Natural killer cell treated with Interleukin-12 subunit alpha and Interleukin-12 subunit beta and Interleukin-15 and Interleukin-18, amount 100 ng/mL, for 72 hours (primary cell): ENCODE data around the gene PDCD2L. TPM values are rescaled to one million over a fixed set of nuclear protein-coding genes. Genes with fewer than 3 reads are reported as not detected.
A peak's percentile ranks its signal among the peaks of the same experiment; 100 is the strongest.

Experiments used
- ATAC-seq, 2 donors: fragments of 150-1000 bp; cut with Tn5 transposase in 1 of 2; sonication (Bioruptor Pico), chemical (Tn5 transposase) in 1 of 2; 2 replicates each; pipeline ENCODE4 v1.10.0; 2021
- DNase-seq: peaks from one replicate; pipeline ENCODE4 v3.0.0; 2022; ENCODE audit warnings: low spot score
- H3K27ac Mint-ChIP-seq, 2 donors: 1 replicate in 1 of 2; 2 replicates in 1 of 2; pipeline ENCODE4 v1.8.0; 2022; ENCODE audit warnings: mixed read lengths in 2 of 2, mild to moderate bottlenecking in 1 of 2, moderate library complexity in 1 of 2
- H3K27me3 Mint-ChIP-seq, 2 donors: 1 replicate in 1 of 2; 2 replicates in 1 of 2; pipeline ENCODE4 v1.8.0; 2022; ENCODE audit warnings: mixed read lengths in 2 of 2
- H3K36me3 Mint-ChIP-seq: one replicate; pipeline ENCODE4 v1.8.0; 2022; ENCODE audit warnings: mixed read lengths
- H3K4me1 Mint-ChIP-seq, 2 donors: 1 replicate in 1 of 2; 2 replicates in 1 of 2; pipeline ENCODE4 v1.8.0; 2022; ENCODE audit warnings: low read depth in 2 of 2, mixed read lengths in 2 of 2, mild to moderate bottlenecking in 1 of 2
- H3K4me3 Mint-ChIP-seq: one replicate; pipeline ENCODE4 v1.8.0; 2022; ENCODE audit warnings: mixed read lengths
- H3K9me3 Mint-ChIP-seq: 2 replicates; pipeline ENCODE4 v1.8.0; 2022; ENCODE audit warnings: mixed read lengths
- total RNA-seq, 2 donors: library from RNA; stranded (reverse); gene quantifications; one replicate each; pipeline ENCODE4 v1.2.3, GENCODE V29; 2022

The PDCD2L gene, protein sequence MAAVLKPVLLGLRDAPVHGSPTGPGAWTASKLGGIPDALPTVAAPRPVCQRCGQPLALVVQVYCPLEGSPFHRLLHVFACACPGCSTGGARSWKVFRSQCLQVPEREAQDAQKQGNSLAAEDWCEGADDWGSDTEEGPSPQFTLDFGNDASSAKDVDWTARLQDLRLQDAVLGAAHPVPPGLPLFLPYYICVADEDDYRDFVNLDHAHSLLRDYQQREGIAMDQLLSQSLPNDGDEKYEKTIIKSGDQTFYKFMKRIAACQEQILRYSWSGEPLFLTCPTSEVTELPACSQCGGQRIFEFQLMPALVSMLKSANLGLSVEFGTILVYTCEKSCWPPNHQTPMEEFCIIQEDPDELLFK
- 10 to 100 TPM; 18.2 to 28.4 TPM for total RNA-seq

GRCh38 chr19:34404109-34404909 is at the start of gene PDCD2L:
Gene PDCD2L (plus strand): TSS chr19:34404399. CDS start chr19:34404431, 32 bp downstream.
- peak; percentile 91 for DNase-seq
- Mint-ChIP-seq H3K4me3 (peak within 1 kb of the TSS; percentile 85), H3K9me3 (no peaks in the 10 kb centered on the region), H3K36me3 (peaks cover 11% of the 10 kb centered on the region), H3K4me1 (peaks cover 6 to 11% of the 10 kb centered on the region in 2 donors), H3K27me3 (no peaks in the 10 kb centered on the region), H3K27ac (peak within 1 kb of the TSS; percentile 51 to 72)
- ATAC-seq, result peak; percentile 96

DNA sequence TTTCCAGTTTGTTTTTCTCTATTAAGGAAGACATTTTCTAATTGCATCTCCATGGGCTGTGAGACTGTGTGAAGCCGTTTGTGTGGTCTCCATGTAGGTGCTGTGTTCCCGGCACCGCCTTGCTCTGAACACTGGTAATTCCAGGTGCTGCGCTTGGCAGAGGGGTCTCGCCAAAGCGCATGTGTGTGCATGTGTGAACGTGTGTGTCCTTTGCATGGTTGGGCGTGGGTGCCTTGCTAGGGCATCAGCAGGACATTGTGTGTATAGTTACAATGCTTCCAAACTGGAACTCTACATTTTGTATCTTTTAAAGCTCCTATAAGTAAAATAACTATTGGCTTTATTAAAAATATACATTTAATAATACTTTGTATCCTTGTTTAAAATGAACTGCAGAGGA is 49.0 kb upstream of the PDCD2L start:
- Mint-ChIP-seq H3K27me3 (no peaks in the 10 kb centered on the region), H3K36me3 (peaks cover 4% of the 10 kb centered on the region), H3K4me3 (no peak overlapping the region), H3K4me1 (peaks cover 28 to 32% of the 10 kb centered on the region in 2 donors), H3K9me3 (no peaks in the 10 kb centered on the region), H3K27ac (peak overlapping the region in 1 of 2 donors; percentile 66)
- ATAC-seq (no peak), DNase-seq (no peak)

GRCh38 chr19:34356875-34357274 is 47.3 kb upstream of the PDCD2L start:
- H3K9me3 Mint-ChIP-seq, result no peaks in the 10 kb centered on the region
- H3K27ac Mint-ChIP-seq, result peak overlapping the region in 1 of 2 donors; percentile 72
- ATAC-seq, result no peak
- H3K27me3 Mint-ChIP-seq, result no peaks in the 10 kb centered on the region
- no peak for DNase-seq
- peaks cover 4% of the 10 kb centered on the region for H3K36me3 Mint-ChIP-seq
- peaks cover 20 to 25% of the 10 kb centered on the region in 2 donors for H3K4me1 Mint-ChIP-seq
- H3K4me3 Mint-ChIP-seq, result no peak overlapping the region

DNA sequence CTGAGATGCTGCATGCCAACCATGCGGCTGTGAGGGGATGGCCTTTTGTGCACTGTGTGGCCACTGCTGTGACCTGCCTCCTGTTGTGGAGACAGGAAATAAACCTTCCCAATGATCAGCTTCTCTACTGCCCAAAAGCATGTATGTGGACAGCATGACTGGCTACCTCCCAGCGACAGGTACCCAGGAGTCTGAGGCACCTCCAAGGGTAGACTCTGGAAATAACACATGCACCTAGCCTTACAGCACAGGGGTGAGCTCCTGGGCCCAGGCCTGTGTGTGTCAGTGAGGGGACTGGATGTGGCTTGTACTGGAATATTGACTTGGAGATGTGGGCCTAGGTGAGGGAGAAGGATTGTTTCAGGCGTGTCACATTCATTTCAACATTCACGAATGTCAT is 46.8 kb upstream of the PDCD2L start:
- Mint-ChIP-seq H3K4me3 (peak overlapping the region; percentile 20), H3K9me3 (no peaks in the 10 kb centered on the region), H3K36me3 (peaks cover 4% of the 10 kb centered on the region), H3K4me1 (peaks cover 20 to 25% of the 10 kb centered on the region in 2 donors), H3K27ac (peak overlapping the region; percentile 48 to 94), H3K27me3 (no peaks in the 10 kb centered on the region)
- DNase-seq, result no peak
- no peak for ATAC-seq

DNA sequence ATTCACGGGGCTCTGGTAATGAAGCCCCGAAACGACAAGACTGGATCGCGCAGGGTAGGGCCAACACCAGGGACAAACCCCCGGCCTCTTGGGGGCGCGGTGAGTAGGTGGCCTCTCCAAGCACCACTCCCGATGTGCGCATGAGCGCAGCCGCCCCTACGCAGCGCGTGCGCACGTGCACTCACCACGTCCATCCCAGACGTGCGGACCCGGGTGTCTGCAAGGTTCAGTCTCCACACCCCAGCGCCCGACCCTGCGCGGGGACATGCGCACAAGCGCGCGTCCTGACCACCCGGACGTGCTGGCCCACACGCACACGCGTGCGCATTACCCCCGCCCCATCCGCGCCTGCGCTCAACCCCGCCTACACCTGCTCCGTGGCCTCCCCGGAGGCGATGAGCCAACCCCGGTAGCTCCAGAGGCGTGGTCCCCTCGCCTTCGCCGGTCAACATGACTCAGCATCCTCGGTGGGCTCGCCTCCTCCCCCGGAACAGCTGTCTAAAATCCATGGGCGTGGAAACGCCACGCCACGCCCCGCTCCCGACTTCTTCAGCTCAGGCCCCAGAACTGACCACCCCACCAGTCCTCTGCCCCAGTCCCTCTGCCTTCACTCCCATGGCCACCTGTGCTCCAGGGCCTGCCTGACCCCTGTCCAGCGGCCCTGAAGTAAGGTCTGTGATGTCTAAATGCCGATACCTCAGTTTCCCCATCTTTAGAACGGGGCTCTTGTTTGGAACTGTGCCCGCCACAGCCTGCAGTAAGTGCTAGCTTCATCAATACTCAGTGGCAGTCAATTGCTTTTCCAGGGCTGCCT is 44.9 kb upstream of the PDCD2L start:
- peak; percentile 99 for DNase-seq
- H3K4me3 Mint-ChIP-seq, result peak overlapping the region; percentile 91
- H3K9me3 Mint-ChIP-seq, result no peaks in the 10 kb centered on the region
- H3K36me3 Mint-ChIP-seq, result peaks cover 4% of the 10 kb centered on the region
- peaks cover 22 to 27% of the 10 kb centered on the region in 2 donors for H3K4me1 Mint-ChIP-seq
- H3K27me3 Mint-ChIP-seq, result no peaks in the 10 kb centered on the region
- H3K27ac Mint-ChIP-seq, result peak overlapping the region; percentile 92 to 94
- peak; percentile 96 to 97 for ATAC-seq

DNA sequence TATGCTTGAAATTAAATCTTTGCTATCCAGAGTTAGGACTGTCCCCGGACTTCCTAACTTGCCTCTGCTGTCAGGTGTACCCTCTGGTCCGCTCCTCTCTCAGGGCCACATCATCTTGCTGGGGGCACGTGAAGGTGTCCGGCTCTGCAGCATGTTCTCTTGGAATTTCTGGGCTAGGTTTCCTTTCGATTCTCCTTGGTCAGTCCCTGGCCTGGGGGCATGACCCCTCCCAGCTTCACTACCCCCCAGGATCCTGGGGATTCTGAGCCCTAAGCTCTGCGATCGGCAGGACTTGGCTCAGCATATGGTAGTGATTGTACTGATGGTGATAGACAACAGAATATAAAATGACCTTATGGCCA is 44.3 kb upstream of the PDCD2L start:
- Mint-ChIP-seq H3K9me3 (no peaks in the 10 kb centered on the region), H3K4me1 (peaks cover 26 to 31% of the 10 kb centered on the region in 2 donors), H3K27ac (peak overlapping the region; percentile 92 to 94), H3K36me3 (peaks cover 1% of the 10 kb centered on the region), H3K4me3 (peak overlapping the region; percentile 91), H3K27me3 (no peaks in the 10 kb centered on the region)
- no peak for DNase-seq
- ATAC-seq, result no peak

DNA sequence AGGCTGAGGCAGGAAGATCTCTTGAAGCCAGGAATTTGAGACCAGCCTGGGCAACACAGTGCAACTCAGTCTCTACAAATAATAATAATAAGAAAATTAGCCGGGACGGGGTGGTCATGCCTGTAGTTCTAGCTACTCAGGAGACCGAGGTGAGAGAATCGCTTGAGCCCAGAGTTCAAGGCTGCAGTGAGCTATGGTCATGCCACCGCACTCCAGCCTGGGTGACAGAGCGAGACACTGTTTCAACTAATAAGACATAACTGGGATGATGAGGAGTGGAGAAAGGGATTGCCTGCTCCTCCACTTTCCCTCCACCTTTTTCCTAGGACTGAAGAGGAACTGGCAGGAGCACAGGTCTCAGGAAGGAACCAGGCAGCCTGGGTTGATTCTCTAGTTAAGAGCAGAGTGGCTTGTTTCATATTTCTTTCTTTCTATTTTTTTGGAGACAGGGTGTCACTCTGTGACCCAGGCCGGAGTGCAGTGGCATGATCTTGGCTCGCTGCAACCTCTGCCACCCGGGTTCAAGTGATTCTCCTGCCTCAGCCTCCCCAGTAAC is 43.8 kb upstream of the PDCD2L start:
- H3K4me1 Mint-ChIP-seq, result peaks cover 26 to 31% of the 10 kb centered on the region in 2 donors
- H3K27ac Mint-ChIP-seq, result peak overlapping the region; percentile 92 to 94
- H3K36me3 Mint-ChIP-seq, result no peaks in the 10 kb centered on the region
- no peak for DNase-seq
- no peaks in the 10 kb centered on the region for H3K27me3 Mint-ChIP-seq
- H3K9me3 Mint-ChIP-seq, result no peaks in the 10 kb centered on the region
- peak overlapping the region; percentile 91 for H3K4me3 Mint-ChIP-seq
- no peak for ATAC-seq

GRCh38 chr19:34362679-34363069 is 41.5 kb upstream of the PDCD2L start:
- ATAC-seq (no peak), DNase-seq (no peak)
- peaks cover 37 to 47% of the 10 kb centered on the region in 2 donors for H3K4me1 Mint-ChIP-seq
- peak overlapping the region; percentile 44 for H3K4me3 Mint-ChIP-seq
- peaks cover 5% of the 10 kb centered on the region for H3K36me3 Mint-ChIP-seq
- H3K9me3 Mint-ChIP-seq, result no peaks in the 10 kb centered on the region
- H3K27me3 Mint-ChIP-seq, result no peaks in the 10 kb centered on the region
- H3K27ac Mint-ChIP-seq, result peak overlapping the region; percentile 35 to 42

DNA sequence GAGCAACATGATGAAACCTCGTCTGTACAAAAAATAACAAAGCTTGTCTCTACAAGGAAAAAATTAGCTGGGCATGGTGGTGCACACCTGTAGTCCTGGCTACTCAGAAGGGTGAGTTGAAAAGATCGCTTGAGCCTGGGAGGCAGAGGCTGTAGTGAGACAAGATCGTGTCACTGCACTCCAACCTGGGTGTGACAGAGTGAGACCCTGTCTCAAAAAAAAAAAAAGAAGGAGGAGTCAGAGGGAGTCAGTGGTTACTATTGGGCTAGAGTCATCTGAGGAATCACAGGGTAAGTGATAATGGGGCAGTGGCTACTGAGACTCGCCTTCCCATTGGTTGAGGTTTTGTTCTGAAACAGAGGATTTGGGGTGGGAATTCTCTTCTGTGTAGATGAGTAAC is 41.1 kb upstream of the PDCD2L start:
- Mint-ChIP-seq H3K27me3 (no peaks in the 10 kb centered on the region), H3K4me1 (peaks cover 39 to 45% of the 10 kb centered on the region in 2 donors), H3K27ac (peak overlapping the region; percentile 35 to 42), H3K36me3 (peaks cover 8% of the 10 kb centered on the region), H3K9me3 (no peaks in the 10 kb centered on the region), H3K4me3 (peak overlapping the region; percentile 44)
- DNase-seq, result no peak
- no peak for ATAC-seq

DNA sequence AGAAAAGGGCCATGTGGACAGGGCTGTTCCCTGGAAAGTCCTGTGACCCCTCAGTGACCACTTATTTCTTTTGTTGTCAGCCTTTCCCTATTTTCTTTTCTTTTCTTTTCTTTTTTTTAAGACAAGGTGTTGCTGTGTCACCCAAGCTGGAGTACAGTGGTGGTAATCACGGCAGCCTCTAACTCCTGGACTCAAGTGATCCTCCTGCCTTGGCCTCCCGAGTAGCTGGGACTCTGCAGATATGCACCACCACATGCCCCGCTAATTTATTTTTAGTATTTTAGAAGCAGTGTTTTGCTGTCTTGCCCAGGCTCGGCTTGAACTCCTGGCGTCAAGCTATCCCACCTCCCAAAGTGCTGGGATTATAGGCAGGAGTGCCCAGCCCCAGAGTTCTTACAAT is 40.3 kb upstream of the PDCD2L start:
- H3K27me3 Mint-ChIP-seq, result no peaks in the 10 kb centered on the region
- H3K9me3 Mint-ChIP-seq, result no peaks in the 10 kb centered on the region
- ATAC-seq (no peak), DNase-seq (no peak)
- H3K27ac Mint-ChIP-seq, result peak overlapping the region in 1 of 2 donors; percentile 81
- H3K4me3 Mint-ChIP-seq, result no peak overlapping the region
- peaks cover 34 to 41% of the 10 kb centered on the region in 2 donors for H3K4me1 Mint-ChIP-seq
- peaks cover 11% of the 10 kb centered on the region for H3K36me3 Mint-ChIP-seq

GRCh38 chr19:34364462-34364829 is 39.8 kb upstream of the PDCD2L start:
- DNase-seq (no peak), ATAC-seq (no peak)
- Mint-ChIP-seq H3K4me1 (peaks cover 29 to 35% of the 10 kb centered on the region in 2 donors), H3K9me3 (no peaks in the 10 kb centered on the region), H3K36me3 (peaks cover 11% of the 10 kb centered on the region), H3K27me3 (no peaks in the 10 kb centered on the region), H3K27ac (peak overlapping the region; percentile 53 to 81), H3K4me3 (peak overlapping the region; percentile 99)

GRCh38 chr19:34364830-34365462 is 39.3 kb upstream of the PDCD2L start, which contains the start of gene GPI:
Gene GPI (plus strand): TSS chr19:34365196. CDS start chr19:34365267, 71 bp downstream.
- ATAC-seq (peak; percentile 91 to 94), DNase-seq (peak; percentile 77)
- peak within 1 kb of the TSS; percentile 99 for H3K4me3 Mint-ChIP-seq
- H3K36me3 Mint-ChIP-seq, result peaks cover 11% of the 10 kb centered on the region
- peaks cover 24 to 32% of the 10 kb centered on the region in 2 donors for H3K4me1 Mint-ChIP-seq
- H3K27me3 Mint-ChIP-seq, result no peaks in the 10 kb centered on the region
- H3K27ac Mint-ChIP-seq, result peak within 1 kb of the TSS; percentile 72 to 90
- H3K9me3 Mint-ChIP-seq, result no peaks in the 10 kb centered on the region
